Esophagus muscularis mucosa (tissue), 4 donors: ENCODE measurements around the gene GTPBP6. TPM values are rescaled to one million over a fixed set of nuclear protein-coding genes. Genes with fewer than 3 reads are reported as not detected.
"Not testable (repeated sequence)": the region's sequence is repeated elsewhere in the genome, so short reads cannot be mapped to it uniquely, and the experiment has no call there.

Experiments
- DNase-seq: peaks from one replicate; pipeline ENCODE4 v3.0.0-alpha.2; 2017; ENCODE audit errors: extremely low spot score
- H3K27ac ChIP-seq, 4 donors: fragments of 200-600 bp; sonication (generic); replicated peaks in 1 of 4; 1 replicate in 3 of 4; 2 replicates in 1 of 4; pipeline ENCODE4 v1.5.1; 2016 to 2019; ENCODE audit warnings: mild to moderate bottlenecking in 1 of 4
- H3K27me3 ChIP-seq, 4 donors: fragments of 200-600 bp; sonication (generic); one replicate each; pipeline versions ENCODE4 v1.5.1 to v1.6.0; 2016 to 2019
- H3K36me3 ChIP-seq, 4 donors: fragments of 200-600 bp; sonication (generic); one replicate each; pipeline ENCODE4 v1.5.1; 2016 to 2019
- H3K4me1 ChIP-seq, 4 donors: fragments of 200-600 bp; sonication (generic); one replicate each; pipeline ENCODE4 v1.5.1; 2016 to 2019
- H3K4me3 ChIP-seq, 4 donors: fragments of 200-600 bp; sonication (generic); 1 replicate in 2 of 4; 2 replicates in 2 of 4; pipeline ENCODE4 v1.5.1; 2016 to 2019; ENCODE audit warnings: mild to moderate bottlenecking in 4 of 4, moderate library complexity in 1 of 4
- H3K9me3 ChIP-seq, 4 donors: fragments of 200-600 bp; sonication (generic); 1 replicate in 3 of 4; 2 replicates in 1 of 4; pipeline ENCODE4 v1.5.1; 2016 to 2019
- CTCF ChIP-seq, 3 experiments: fragments of 200-600 bp in 2 of 3; fragments of 450-650 bp in 1 of 3; sonication (generic) in 2 of 3; IDR thresholded peaks; one replicate each; pipeline ENCODE4 v1.5.1; 2017 to 2019; ENCODE audit warnings: antibody characterized with exemption in 3 of 3, mild to moderate bottlenecking in 2 of 3, moderate library complexity in 1 of 3
- EP300 ChIP-seq: sonication (generic); formaldehyde crosslinking; IDR thresholded peaks from one replicate; pipeline ENCODE4 v1.6.1; 2017; ENCODE audit warnings: antibody characterized with exemption
- POLR2A ChIP-seq: fragments of 450-650 bp; IDR thresholded peaks from one replicate; pipeline ENCODE4 v1.6.1; 2017; ENCODE audit warnings: antibody characterized with exemption, moderate library complexity, mild to moderate bottlenecking, low read depth
- POLR2AphosphoS5 ChIP-seq, 2 donors: sonication (generic); formaldehyde crosslinking; IDR thresholded peaks; one replicate each; pipeline ENCODE4 v1.6.1; 2017; ENCODE audit warnings: antibody characterized with exemption in 2 of 2
- WGBS: methylation state at CpG from one replicate; pipeline ENCODE4 v1.1.5; 2018; 5-methylcytosine and 5-hydroxymethylcytosine counted together
- intact Hi-C: fragments of 100-400 bp; cut with DNase I; formaldehyde crosslinking; loops from one replicate; pipeline ENCODE4 v1.15.1; 2023
- total RNA-seq, 4 donors: library from RNA; depleted of rRNA; stranded (reverse); fragments of >200 nt; gene quantifications; one replicate each; pipeline versions ENCODE4 v1.1.0 to v1.2.1, GENCODE V29; 2016

GTPBP6 gene
- total RNA-seq, 4 donors from 2014 or later: 31.6 to 61.4 (median 55.5) TPM

- Histone ChIP-seq H3K4me1 (peaks cover 0 to 4% (median 0%) of the 10 kb centered on the region in 4 donors), H3K36me3 (no peaks in the 10 kb centered on the region), H3K27me3 (peaks cover 0 to 10% (median 0%) of the 10 kb centered on the region in 4 donors), H3K9me3 (no peaks in the 10 kb centered on the region), H3K4me3 (no peak overlapping the region), H3K27ac (no peak overlapping the region)
- TF ChIP-seq POLR2A (no peak), CTCF (IDR thresholded peaks at IDR 0.05) (no peak), EP300 (no peak), POLR2AphosphoS5 (IDR thresholded peaks at IDR 0.05) (no peak)
- WGBS: 80% methylated on average over 7 of the region's 8 CpGs
- no peak for DNase-seq
- intact Hi-C loops: no loop called here
Measured at GRCh38 chrX:258291-259040, 60.1 kb downstream of the GTPBP6 start.

- no peak for DNase-seq
Measured at GRCh38 chrX:257681-258289, 60.8 kb downstream of the GTPBP6 start.

GRCh38 chrX:257054-257453 lies 61.5 kb downstream of the GTPBP6 start:
- H3K9me3 ChIP-seq, H3K4me1 ChIP-seq, DNase-seq, H3K4me3 ChIP-seq, H3K27ac ChIP-seq, H3K36me3 ChIP-seq, intact Hi-C loops: not testable (repeated sequence)
- H3K27me3 ChIP-seq: peaks cover 0 to 10% (median 0%) of the 10 kb centered on the region in 4 donors
- 88% methylated on average over 14 of the region's 14 CpGs for WGBS

More at GRCh38 chrX:257681-258289, 60.8 kb downstream of the GTPBP6 start:
- Histone ChIP-seq H3K4me3 (no peak overlapping the region), H3K36me3 (no peaks in the 10 kb centered on the region), H3K4me1 (peaks cover 0 to 4% (median 0%) of the 10 kb centered on the region in 4 donors), H3K27ac (no peak overlapping the region), H3K9me3 (no peaks in the 10 kb centered on the region), H3K27me3 (peaks cover 0 to 10% (median 0%) of the 10 kb centered on the region in 4 donors)
- 83% methylated on average over 18 of the region's 21 CpGs for WGBS
- no peak for TF ChIP-seq CTCF (IDR thresholded peaks at IDR 0.05)
- no peak for TF ChIP-seq EP300
- no peak for TF ChIP-seq POLR2A
- TF ChIP-seq POLR2AphosphoS5 (IDR thresholded peaks at IDR 0.05): no peak
- intact Hi-C loops: no loop called here

GRCh38 chrX:255923-256331 lies 62.7 kb downstream of the GTPBP6 start:
- intact Hi-C loops: no loop called here
- Histone ChIP-seq H3K27me3 (peaks cover 0 to 10% (median 0%) of the 10 kb centered on the region in 4 donors), H3K9me3 (no peaks in the 10 kb centered on the region), H3K27ac (no peak overlapping the region), H3K4me3 (no peak overlapping the region), H3K36me3 (no peaks in the 10 kb centered on the region), H3K4me1 (no peaks in the 10 kb centered on the region)
- WGBS: 87% methylated on average over 19 of the region's 28 CpGs
- no peak for TF ChIP-seq POLR2AphosphoS5 (IDR thresholded peaks at IDR 0.05)
- DNase-seq: no peak

Other genes with a start within 250 kb of the GTPBP6 start
- 1 to 10 TPM; 2.1 to 8.9 (median 2.4) TPM for gene PLCXD1, start 37.4 kb downstream of the GTPBP6 start, total RNA-seq
- 1 to 10 TPM; 4.0 to 8.3 (median 5.4) TPM for gene PPP2R3B, start 68.1 kb upstream of the GTPBP6 start, total RNA-seq